GM21619 (cell line): ENCODE data around the gene SLC8A3.

Source experiments
- ATAC-seq: cut with Tn5 transposase; IDR thresholded peaks from one replicate; pipeline ENCODE4 v1.9.1; 2021; ENCODE audit not compliant: unreplicated experiment

SLC8A3 gene

DNA sequence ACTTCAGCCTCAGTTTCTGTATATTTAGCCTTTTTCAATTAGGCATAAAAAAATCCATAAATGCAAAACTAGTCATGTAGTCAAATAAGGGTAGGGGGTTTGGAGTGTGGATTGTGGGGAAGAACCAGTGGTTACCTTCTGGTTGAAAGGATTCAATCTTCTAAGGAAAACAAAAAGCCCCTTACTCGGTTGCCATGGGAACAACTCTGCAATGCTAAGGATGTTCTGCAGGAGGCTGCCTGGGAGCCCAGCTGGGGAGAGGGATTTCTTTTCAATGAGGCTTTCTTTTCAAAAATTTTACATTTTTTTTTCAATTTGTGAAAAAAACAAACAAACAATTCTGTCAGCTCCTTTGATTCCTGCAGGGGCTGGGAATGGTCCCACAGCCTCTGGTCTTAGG, 67.2 kb downstream of the SLC8A3 start:
- ATAC-seq, result no peak

DNA sequence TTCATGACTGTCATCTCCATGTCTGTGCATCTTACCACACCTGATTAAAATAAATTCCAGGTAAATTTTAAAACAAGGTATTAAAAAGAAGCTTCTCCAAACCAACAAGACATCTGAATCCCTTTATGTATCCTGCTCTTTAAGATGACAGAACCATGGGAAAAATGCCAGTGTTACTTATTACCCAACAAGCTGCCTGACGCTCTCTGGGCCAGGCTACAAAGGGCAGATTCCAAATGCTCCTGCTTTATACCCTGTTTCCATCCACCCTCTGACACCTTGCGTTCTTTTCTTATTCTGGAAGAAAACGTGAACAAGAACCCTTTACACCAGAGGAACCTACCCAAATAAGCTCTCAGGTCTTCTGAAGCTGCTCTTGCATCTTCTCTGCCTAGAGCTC, 70.7 kb downstream of the SLC8A3 start:
- no peak for ATAC-seq

DNA sequence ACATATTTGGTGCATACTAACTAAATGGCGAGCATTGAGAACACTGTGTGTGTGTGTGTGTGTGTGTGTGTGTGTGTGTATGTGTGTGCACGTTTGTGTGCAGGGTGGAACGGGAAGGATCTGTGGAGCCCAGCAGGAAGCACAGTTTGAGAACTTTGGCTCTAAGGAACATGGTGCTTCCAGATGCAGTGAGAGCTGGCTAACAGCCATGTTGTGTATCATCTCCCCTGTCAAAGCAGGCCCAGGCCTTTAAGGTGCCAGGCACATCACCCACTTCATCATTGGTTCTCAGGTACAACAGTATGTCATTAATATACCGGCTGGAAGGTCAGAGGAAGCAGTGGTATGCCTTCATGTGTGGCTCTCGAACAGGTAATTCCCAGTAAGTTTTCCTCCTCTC, 72.5 kb downstream of the SLC8A3 start:
- no peak for ATAC-seq

DNA sequence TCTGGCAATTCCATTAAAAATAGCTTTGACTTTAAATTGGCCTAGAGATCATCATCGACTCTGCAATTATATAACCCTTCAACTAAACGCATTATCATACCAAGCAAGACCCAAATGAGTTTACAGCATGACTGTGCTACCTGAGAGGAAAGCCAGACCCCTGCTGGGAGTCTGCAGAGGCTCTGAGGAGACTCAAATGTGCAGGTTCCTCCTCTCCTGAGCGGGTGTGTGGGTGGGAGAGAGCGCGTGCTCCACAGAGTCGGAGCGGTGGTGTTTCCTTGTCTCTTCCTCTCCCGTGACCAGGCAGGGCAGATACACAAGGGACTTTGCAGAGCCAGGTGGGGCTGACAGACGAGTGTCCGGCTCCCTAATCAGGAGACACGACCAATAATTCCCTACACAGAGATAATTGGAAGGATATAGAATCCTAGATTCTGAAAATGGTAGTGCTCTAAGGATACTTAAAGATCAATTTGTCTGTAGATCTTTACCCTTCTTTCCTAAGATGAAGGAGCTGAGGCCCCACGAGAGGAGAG, 74.1 kb downstream of the SLC8A3 start:
- no peak for ATAC-seq

DNA sequence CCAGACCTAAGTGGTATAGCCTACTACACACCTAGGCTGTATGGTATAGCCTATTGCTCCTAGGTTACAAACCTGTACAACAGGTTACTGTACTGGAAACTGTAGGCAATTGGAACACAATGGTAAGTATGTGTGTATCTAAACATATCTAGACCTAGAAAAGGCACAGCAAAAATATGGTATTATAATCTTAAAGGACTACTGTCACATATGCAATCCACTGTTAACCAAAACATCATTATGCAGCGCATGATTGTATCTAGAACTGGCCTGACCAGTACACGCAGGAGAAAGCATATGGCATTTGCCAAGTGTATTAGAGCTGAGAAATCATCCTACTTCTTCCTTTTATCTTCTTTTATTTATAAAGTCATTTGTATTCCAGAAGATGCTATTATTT, 75.5 kb downstream of the SLC8A3 start:
- no peak for ATAC-seq

DNA sequence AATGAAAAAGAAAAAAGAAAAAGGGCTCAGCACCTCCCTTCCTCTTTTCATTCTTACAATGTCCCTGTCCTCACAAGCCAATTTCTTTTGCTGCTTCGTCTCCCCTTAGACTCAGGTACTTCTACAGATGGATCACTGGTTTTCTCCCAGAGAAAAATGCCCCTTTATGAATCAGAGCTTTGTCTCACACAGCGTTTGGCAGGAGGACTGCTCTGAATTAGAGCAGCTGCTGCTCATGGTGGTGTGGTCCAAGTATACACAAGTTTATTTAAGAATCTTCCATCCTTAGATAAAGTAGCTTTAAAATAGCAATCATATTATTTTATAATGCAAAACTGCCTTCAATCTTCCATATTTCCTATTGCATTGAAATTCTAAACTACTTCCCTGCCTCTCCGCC, 80.3 kb downstream of the SLC8A3 start:
- no peak for ATAC-seq

DNA sequence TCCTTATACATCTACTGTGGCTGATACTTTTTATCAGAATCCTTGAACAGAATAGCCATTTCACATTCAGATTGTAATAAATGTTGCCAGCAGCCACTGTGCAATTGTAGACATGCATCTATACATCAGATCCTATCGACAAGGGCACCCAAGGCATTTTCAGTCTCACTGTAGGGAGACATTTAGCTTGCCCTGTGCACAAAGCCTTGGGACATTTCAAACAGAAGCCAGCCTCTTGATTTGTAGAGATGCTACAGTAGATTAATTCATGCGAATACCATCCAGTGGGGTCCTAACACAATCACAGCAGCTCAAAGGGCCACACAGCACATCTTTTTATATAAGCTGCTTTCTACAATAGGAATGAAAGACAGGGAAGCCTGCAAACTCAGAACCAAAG, 81.4 kb downstream of the SLC8A3 start:
- ATAC-seq, result no peak

DNA sequence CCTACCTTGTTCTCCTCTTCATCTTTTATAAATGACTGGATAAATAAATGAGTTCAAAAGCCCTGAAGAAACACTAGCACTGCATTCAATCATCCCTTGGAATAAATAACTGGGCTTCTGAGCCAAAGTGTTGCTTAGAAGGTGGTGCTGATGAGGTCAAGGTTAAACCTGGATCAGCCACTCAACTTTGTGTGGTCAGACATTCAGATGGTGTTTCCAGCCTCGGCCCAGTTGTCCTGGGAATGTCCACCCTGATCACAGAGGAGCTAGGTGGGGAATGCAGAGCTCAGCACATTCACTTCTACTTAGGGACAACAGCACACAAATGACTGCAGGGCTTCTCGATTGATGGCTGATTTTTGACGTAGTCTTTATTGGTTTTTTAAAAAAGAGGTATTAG, 88.7 kb downstream of the SLC8A3 start:
- ATAC-seq, result no peak

DNA sequence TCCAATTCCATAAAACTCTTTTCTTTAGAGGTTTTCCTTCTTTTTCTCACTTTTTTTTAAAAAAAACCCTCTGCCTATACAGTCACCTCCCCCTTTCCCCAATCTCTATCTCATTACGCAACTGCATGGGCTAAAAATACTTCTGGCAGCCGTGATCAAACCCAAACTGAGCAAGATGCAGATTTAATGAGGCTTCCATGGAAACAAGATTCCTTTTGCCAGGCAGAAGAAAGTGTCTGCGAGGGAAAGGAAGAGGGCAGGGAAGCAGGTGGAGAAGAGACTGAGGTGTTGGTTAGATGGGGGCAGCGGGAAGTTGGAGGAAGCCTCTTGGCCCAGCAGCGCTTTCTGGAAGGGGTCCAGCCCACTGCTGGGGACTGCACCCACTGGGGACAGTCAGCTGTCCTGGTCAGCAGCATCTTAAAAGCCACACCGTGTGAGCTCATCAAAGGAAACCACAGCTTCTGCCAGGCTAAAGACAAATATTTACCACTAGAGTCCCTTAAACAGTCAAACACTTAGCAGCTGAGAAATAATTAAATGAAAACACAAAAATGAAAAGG, 90.4 kb downstream of the SLC8A3 start:
- no peak for ATAC-seq

DNA sequence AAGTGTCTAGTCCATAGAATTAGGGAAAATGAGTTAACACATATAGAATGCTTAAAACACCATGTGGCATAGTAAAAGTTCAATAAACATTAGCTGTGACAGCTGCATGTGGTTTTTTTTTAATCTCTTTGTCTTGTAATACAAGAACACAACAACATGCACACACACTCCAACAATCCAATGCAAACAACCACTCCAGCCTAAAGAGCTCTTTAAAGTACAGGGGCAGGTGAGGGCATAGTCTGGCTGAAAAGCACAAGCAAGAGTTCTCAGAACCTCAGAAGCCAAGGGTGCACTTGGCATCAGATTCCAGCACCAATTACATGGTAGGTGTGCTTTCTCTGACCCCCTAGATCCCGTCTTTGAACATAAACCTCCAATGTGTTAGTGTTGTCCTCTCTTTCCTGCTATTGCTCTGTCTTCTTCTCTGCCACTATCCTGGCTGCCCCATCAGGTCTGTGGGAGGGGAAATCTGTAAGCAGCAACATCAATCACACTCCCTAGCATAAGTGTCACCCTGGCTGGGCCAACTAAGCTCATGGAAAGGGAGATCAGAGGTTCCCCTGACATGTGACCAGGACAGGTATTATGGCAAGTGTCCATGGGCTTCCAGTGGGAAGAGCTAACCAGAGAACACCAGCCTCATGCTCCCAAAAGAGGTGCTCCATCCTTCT, 91.0 kb downstream of the SLC8A3 start:
- no peak for ATAC-seq

DNA sequence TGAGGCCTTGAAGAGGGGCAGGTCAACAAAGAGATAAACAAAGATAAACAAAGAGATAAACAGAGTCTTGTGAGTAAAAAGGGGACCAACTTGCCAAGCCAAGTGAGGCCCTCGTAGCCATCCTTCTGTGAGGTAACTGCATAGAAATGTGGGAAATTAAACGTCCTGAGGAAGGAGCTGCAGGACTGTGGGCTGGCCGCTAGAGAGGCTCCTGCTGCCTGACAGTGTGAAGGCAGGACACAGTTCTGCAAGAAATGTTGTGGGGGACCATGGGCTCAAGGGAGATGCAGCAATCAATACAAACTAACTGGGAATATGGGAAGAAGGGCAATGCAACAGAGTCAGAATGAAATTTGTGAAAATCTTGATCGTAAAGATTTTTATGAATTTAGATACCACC, 91.9 kb downstream of the SLC8A3 start:
- ATAC-seq, result no peak

DNA sequence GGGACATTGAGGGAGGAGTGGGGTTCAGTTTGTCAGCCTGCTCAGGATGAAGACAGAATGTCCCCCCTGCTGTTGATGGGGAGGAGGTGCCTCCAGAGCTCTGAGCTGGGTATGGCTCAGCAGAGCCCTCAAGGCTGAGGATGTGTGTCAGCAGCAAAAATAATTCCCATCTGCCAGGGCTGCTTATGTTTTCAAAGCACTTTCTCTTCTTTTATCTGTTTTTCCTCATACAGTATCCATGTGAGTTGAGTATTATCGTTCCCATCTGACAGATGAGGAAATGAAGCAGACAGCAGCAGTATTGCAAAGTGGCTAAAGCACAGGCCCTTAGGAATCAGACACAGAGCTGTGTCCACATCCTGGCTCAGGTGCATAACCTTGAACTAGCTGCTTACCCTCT, 94.1 kb downstream of the SLC8A3 start:
- no peak for ATAC-seq

DNA sequence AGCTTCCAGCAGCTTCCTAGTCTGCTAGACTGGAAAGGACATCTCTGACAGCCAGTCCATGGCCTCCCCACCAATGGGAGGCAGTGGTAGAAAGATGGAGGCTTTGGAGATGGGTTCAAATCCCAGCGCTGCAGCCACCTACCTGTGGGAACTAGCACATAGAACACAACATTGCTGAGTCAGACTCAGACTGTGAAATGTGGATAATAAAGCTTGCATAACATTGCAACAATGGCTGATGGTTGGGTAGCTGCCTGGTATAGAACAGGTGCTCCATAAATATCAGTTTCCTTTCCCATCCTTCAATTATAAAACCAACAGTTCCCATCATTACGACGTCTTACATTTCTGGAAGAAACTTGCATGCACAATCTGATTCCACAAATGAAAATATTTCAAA, 94.6 kb downstream of the SLC8A3 start:
- ATAC-seq, result no peak

DNA sequence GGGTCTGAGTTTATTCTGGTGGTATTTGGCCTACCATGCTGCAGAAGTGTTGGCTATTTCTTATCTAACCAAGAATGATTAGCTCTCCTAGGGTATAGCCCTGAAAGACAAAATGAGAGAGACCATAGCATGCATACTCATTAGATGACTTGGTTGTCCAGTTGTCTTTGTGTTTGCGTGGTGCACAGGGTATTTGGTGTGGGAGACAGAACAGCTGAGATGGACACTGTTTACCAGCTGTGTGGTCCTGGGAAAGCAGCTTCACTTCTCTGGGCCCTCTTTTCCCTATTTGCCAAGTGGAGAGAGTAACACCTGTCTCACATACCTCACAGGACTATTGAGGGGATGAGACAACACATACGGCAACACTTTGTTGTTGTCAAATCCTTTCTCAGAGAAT, 95.6 kb downstream of the SLC8A3 start:
- ATAC-seq, result no peak

DNA sequence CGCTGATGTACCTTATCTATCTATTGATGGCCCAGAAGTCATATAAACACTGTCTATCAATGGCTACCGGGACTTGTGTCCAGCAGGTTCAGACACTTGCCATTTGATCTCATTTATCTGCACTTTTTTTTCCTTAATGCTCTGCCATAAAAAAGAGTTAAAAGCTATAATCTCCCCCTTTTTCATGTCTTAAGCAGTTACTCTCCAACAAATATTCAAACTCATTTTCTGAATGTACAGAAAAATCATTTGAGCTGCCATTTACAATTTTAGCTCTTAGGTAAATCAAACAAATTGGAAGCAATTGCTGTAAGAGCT, 101.4 kb downstream of the SLC8A3 start:
- no peak for ATAC-seq

DNA sequence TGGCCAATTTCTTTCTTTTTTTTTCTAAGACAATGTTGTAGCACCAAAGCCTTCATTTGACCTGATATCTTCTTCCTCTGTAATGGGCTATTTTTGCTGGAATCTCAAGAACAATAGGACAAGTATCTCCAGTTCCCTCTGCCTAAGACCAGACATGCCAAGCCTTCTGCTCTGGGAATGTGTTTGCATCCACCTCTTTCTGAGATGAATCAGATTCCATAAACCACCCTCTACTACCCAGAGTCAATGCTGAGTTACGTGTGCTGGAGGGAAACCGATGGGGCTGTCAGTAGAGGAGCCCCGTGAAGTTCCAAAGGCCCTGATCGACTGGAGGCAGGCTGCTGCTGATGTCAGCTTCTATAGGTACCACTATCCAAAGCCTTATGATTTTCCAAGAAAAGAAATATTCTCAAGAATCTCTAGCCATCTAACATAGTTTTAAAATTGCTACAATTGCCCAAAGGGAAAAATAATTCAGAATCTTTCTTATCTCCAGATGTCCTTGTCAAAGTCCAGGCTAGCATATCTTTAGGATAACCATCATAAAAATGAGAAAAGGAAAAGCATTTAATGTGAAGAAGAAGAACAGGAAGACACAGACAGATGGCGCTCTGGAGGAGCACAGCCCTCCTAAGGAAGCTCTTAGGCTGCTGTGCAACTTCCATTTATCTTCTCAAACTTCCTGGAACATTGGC, 101.9 kb downstream of the SLC8A3 start:
- ATAC-seq, result no peak

DNA sequence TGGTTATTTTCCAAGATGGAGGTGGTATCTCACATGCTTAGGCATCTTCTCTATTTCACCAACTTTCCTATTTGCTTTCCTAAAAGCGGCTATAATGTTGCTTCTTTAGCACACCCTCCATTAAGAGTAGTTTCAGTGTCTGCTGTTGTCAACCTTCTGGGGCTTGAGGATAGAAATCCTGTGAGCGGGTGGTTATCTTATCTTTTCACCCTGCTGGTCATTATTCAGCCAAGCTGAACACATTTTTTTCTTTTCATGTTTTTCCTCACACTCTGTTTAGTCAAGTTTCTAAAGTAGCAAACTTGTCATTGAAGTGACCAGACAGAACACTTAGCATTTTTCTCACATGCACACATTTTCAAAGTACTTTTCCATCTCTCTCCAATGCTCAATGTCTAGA, 104.5 kb downstream of the SLC8A3 start:
- no peak for ATAC-seq

DNA sequence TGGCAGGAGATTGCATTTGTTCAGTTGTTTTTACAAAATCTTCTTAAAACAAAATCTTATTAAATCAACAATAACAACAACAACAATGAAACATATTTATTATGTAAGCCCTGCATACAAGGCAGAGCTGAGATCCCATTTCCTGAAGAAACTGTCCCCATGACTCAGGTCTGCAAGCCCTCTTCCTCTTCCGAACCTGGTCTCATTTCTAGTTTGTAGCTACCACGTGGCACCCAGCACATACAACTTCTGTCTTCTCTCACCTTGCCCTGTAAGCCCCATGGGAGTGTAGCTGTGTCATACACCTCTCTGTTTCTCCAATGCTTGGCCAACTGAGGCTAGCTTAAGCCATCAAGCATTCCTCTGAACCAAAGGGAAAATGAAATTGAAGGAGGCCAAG, 106.4 kb downstream of the SLC8A3 start:
- no peak for ATAC-seq

DNA sequence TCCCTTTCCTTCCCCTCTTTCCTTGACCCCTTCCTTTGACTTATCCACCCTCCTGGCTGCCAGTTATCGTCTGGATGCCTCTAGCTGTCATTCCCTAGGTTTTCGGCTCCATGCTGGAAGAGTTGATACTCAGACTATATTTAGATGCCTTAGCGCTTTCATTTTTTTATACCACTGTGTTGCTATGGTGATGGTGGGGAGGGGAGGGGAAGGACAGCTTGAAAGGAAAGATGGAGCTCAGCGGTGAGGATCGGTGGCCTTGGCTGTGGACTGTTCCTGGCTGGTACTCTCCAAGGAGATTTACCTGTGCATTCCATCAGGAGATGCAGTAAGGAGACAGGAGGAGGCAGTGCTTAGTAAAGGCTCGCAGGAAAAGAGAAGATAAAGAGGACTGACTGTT, 108.7 kb downstream of the SLC8A3 start:
- ATAC-seq, result no peak

DNA sequence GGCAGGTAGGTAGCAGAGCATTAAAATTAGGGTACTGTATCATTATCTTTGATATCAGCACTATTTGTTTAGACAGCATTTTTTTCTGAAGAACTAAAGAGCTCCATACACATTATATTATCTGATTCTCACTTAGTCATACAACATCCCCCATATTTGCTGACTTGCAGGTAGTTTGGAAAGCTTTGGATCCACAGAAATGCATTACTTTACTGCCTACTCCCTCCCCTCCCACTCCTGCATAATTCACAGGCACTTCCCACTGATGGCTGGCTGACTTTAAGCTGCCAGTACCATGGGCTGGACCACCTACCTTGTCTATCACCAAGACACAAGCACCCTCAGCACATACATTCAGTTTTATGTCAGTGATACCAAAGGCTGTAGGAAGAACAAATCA, 110.4 kb downstream of the SLC8A3 start:
- no peak for ATAC-seq

DNA sequence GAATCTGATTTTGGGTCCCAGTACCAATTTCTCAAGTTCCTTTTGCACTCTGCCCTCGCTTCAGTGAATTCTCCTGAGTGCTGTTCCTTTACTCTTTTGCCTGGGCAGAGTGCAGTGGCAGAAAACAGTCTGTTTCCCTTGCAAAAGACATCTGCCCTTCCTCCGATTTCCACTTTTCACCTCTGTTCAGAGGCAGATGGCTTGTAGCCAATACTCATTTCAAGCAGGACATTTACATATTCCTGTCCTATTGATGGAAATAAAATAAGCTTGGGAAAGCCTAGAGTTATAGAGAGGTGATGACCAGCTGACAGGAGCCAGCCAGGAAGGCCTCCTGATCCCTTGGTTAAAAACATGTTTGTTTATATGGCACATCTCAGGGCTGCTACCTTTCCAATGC, 111.0 kb downstream of the SLC8A3 start:
- no peak for ATAC-seq

DNA sequence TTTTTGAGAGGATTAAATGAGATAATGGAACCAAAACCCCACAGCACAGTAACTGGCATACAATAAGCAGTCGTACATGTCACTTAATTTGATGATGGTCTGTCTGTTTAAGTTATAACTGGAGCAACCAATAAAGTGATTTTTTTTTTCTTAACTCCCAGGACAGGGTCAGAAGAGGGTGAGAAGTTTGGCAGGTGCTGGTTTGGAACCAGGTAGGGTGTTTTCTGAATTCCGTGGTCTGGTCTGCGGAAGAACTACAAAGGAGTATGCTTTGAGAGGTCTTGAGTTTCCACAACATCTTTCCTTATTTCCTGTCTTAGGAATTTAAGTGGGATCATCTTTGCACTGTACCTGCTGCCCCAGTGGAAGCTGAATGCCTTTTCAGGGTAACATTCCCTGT, 111.7 kb downstream of the SLC8A3 start:
- ATAC-seq, result no peak
